Activated naive CD8-positive, alpha-beta T cell treated with anti-CD3 and anti-CD28 coated beads, Interleukin-2, amount 50 U/mL, for 24 hours (primary cell): ENCODE data around the gene TPP2.

Experiments
- ATAC-seq: fragments of 150-1000 bp; cut with Tn5 transposase; one replicate; pipeline ENCODE4 v1.10.0; 2021
- DNase-seq: peaks from one replicate; pipeline ENCODE4 v3.0.0; 2021
- H3K27ac Mint-ChIP-seq: one replicate; pipeline ENCODE4 v1.8.0; 2021; ENCODE audit warnings: mild to moderate bottlenecking, mixed read lengths
- H3K27me3 Mint-ChIP-seq: one replicate; pipeline ENCODE4 v1.8.0; 2021; ENCODE audit warnings: mixed read lengths
- H3K36me3 Mint-ChIP-seq: one replicate; pipeline ENCODE4 v1.8.0; 2021; ENCODE audit warnings: low read depth, mixed read lengths
- H3K4me1 Mint-ChIP-seq: one replicate; pipeline ENCODE4 v1.8.0; 2021; ENCODE audit warnings: mixed read lengths
- H3K4me3 Mint-ChIP-seq: one replicate; pipeline ENCODE4 v1.8.0; 2021; ENCODE audit warnings: mild to moderate bottlenecking, moderate library complexity, mixed read lengths
- H3K9me3 Mint-ChIP-seq: one replicate; pipeline ENCODE4 v1.8.0; 2021; ENCODE audit warnings: mixed read lengths

The TPP2 gene

DNA sequence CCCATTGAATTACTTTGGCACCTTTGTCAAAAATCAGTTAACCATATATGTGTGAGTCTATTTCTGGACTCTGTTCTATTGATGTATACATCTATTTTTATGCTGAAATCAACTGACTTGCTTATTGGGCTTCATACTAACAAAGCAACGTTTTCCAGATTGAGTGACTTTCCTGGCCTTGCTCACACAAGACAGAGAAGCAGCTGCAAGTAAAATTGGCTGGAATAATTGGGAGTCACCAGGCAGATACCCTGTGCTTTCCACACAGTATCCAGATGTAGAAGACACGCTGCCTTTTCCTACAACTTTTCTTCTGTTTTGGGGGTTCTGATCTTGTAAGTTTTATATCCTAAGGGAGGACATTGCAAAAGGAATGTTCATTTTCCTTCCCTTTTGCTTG is 86.9 kb downstream of the TPP2 start:
- ATAC-seq, result no peak
- H3K4me3 Mint-ChIP-seq, result no peak overlapping the region
- DNase-seq, result no peak
- peaks cover 6% of the 10 kb centered on the region for H3K9me3 Mint-ChIP-seq
- no peak overlapping the region for H3K27ac Mint-ChIP-seq
- H3K36me3 Mint-ChIP-seq, result peaks cover 11% of the 10 kb centered on the region
- H3K4me1 Mint-ChIP-seq, result peaks cover 29% of the 10 kb centered on the region
- H3K27me3 Mint-ChIP-seq, result no peaks in the 10 kb centered on the region

- H3K27ac Mint-ChIP-seq, result no peak overlapping the region
- ATAC-seq (no peak), DNase-seq (no peak)
- no peaks in the 10 kb centered on the region for H3K36me3 Mint-ChIP-seq
- H3K27me3 Mint-ChIP-seq, result peaks cover 5% of the 10 kb centered on the region
- no peak overlapping the region for H3K4me3 Mint-ChIP-seq
- peaks cover 20% of the 10 kb centered on the region for H3K4me1 Mint-ChIP-seq
- peaks cover 6% of the 10 kb centered on the region for H3K9me3 Mint-ChIP-seq
These were observed 89.2 kb downstream of the TPP2 start for GRCh38 chr13:102686024-102686423.

- H3K9me3 Mint-ChIP-seq, result no peaks in the 10 kb centered on the region
- DNase-seq (no peak), ATAC-seq (no peak)
- no peaks in the 10 kb centered on the region for H3K36me3 Mint-ChIP-seq
- peaks cover 15% of the 10 kb centered on the region for H3K4me1 Mint-ChIP-seq
- peaks cover 7% of the 10 kb centered on the region for H3K27me3 Mint-ChIP-seq
- no peak overlapping the region for H3K27ac Mint-ChIP-seq
- H3K4me3 Mint-ChIP-seq, result no peak overlapping the region
These were observed 90.7 kb downstream of the TPP2 start for GRCh38 chr13:102687520-102687919.

DNA sequence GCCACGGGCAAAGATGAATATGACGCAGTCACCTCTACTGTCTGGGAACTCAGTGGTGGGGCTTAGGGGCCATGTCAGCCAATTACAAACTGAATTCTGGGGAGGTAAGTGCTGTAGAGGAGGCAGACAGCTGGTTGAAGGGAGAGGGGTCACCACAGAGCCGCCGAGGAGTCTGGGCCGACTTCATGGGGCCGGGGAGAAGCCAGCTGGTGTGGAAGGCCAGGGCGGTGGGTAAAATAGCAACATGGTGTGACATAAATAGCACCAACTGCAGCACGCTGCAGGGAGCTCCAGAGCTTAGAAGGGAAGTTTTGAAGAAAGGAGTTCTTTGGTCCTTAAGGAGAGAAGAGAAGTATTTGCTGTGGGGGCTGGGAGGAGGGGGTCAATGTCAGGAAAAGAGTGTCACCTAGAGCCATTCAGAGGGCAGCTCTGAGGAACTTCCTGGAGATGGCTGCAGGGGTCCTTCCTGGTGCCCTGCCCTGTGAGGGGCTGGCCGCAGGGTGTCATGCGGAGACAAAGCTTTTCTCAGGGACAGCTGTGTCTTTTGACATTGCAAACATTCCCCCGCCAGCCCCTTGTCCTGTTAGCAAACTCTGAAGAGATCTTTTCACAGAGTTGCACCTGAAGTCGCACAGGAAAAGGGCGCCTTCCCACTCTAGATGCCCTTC is 91.7 kb downstream of the TPP2 start:
- ATAC-seq (no peak), DNase-seq (no peak)
- Mint-ChIP-seq H3K36me3 (no peaks in the 10 kb centered on the region), H3K27me3 (peaks cover 7% of the 10 kb centered on the region), H3K27ac (no peak overlapping the region), H3K4me3 (no peak overlapping the region), H3K9me3 (no peaks in the 10 kb centered on the region), H3K4me1 (peaks cover 14% of the 10 kb centered on the region)

- no peak for DNase-seq
- Mint-ChIP-seq H3K27me3 (peaks cover 10% of the 10 kb centered on the region), H3K4me3 (no peak overlapping the region), H3K36me3 (no peaks in the 10 kb centered on the region), H3K9me3 (no peaks in the 10 kb centered on the region), H3K4me1 (peaks cover 10% of the 10 kb centered on the region), H3K27ac (no peak overlapping the region)
- no peak for ATAC-seq
These were observed 94.1 kb downstream of the TPP2 start for GRCh38 chr13:102690883-102691282.

DNA sequence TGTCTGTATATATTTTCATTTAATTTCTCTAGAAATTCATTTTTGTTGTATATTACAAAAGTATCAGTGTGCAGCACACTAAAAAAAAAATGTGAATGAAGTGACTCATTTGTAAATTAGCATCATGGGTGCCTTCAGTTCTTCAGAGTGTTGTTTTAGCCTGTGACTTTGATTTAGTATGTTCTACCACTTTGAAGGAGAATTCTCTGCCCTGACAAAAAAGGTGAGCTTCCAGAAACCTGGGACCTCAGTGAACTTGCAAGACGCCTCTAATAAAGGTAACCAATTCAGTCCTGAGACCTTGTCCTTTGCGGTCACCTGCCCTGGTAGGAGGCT is 95.7 kb downstream of the TPP2 start:
- ATAC-seq, result no peak
- Mint-ChIP-seq H3K27ac (no peak overlapping the region), H3K4me1 (peaks cover under 1% of the 10 kb centered on the region), H3K36me3 (no peaks in the 10 kb centered on the region), H3K27me3 (peaks cover 12% of the 10 kb centered on the region), H3K9me3 (no peaks in the 10 kb centered on the region), H3K4me3 (no peak overlapping the region)
- no peak for DNase-seq

GRCh38 chr13:102693250-102693649 is 96.5 kb downstream of the TPP2 start:
- Mint-ChIP-seq H3K27me3 (peaks cover 12% of the 10 kb centered on the region), H3K9me3 (no peaks in the 10 kb centered on the region), H3K36me3 (no peaks in the 10 kb centered on the region), H3K4me3 (no peak overlapping the region), H3K27ac (no peak overlapping the region), H3K4me1 (no peaks in the 10 kb centered on the region)
- ATAC-seq, result no peak
- no peak for DNase-seq

DNA sequence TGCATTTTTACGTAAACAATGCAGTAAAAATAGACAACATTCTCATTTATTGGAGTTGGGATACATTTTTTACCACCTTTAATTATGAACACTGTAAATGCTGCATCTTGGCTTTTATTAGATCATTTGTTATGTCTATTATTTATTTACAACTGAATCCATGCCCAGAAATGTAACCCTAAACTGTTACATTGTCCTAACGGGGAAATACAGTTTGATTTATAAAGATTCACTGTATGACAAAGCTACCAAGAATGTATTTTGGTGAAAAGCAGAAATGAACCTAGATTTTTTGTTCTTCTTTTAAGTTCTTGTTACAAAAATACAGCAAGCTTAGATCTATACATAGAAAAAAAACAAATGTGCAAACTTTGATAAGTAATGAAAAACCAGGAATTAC is 97.0 kb downstream of the TPP2 start:
- H3K27me3 Mint-ChIP-seq, result peaks cover 12% of the 10 kb centered on the region
- ATAC-seq (no peak), DNase-seq (no peak)
- H3K9me3 Mint-ChIP-seq, result no peaks in the 10 kb centered on the region
- no peaks in the 10 kb centered on the region for H3K4me1 Mint-ChIP-seq
- no peak overlapping the region for H3K4me3 Mint-ChIP-seq
- H3K36me3 Mint-ChIP-seq, result no peaks in the 10 kb centered on the region
- no peak overlapping the region for H3K27ac Mint-ChIP-seq

- H3K4me3 Mint-ChIP-seq, result no peak within 1 kb of the TSS
These were observed 98.2 kb downstream of the TPP2 start, which contains the start of gene METTL21C for GRCh38 chr13:102694937-102695336. METTL21C (minus strand) TSS chr13:102695044; CDS start chr13:102694498, 546 bp downstream.

DNA sequence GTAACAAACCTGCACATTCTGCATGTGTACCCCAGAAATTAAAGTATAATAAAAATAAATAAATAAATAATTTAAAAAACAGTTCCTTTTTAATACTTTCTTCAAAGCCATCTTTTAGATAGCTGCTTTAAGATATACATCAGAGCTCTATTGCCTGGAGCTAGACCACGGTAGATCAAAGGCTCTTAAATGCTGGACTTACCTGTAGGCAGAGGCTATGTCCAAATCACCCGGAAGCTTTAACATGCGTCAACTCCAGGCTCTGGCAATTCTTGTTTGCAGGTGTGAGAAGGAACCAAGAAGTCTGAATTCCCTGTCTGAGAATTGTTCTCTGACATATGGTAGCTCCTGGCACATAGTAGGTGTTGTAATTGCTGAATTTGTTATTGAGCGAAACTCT is 99.7 kb downstream of the TPP2 start:
- Mint-ChIP-seq H3K36me3 (no peaks in the 10 kb centered on the region), H3K27ac (no peak overlapping the region), H3K27me3 (peaks cover 7% of the 10 kb centered on the region), H3K9me3 (no peaks in the 10 kb centered on the region), H3K4me1 (no peaks in the 10 kb centered on the region), H3K4me3 (no peak overlapping the region)
- no peak for ATAC-seq
- DNase-seq, result no peak

More at GRCh38 chr13:102694937-102695336, 98.2 kb downstream of the TPP2 start, which contains the start of gene METTL21C:
- no peak for DNase-seq
- Mint-ChIP-seq H3K27me3 (peaks cover 11% of the 10 kb centered on the region), H3K36me3 (no peaks in the 10 kb centered on the region), H3K27ac (no peak within 1 kb of the TSS), H3K9me3 (no peaks in the 10 kb centered on the region), H3K4me1 (no peaks in the 10 kb centered on the region)
- no peak for ATAC-seq

DNA sequence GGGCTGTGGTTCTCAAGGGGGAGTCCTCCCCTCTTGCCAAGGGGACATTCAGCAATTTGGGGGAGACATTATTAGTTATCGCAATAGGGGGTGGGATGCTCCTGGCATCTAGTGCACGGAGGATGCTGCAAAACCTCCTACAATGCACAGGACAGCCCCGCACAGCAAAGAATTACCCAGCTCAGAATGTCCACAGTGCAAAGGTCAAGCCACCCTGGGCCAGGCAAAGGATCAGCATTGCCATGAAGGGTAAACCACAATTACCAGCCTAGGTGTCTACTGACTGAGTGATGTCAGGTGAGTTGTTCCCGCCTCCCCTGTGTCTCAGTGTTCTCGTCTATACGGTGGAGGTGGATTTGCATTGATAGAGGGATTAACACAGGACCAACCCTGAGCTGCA is 100.5 kb downstream of the TPP2 start:
- peaks cover 5% of the 10 kb centered on the region for H3K27me3 Mint-ChIP-seq
- ATAC-seq, result peak; percentile 30
- no peaks in the 10 kb centered on the region for H3K4me1 Mint-ChIP-seq
- no peaks in the 10 kb centered on the region for H3K9me3 Mint-ChIP-seq
- H3K27ac Mint-ChIP-seq, result no peak overlapping the region
- no peaks in the 10 kb centered on the region for H3K36me3 Mint-ChIP-seq
- no peak overlapping the region for H3K4me3 Mint-ChIP-seq
- DNase-seq, result no peak

- no peak overlapping the region for H3K27ac Mint-ChIP-seq
- no peaks in the 10 kb centered on the region for H3K4me1 Mint-ChIP-seq
- DNase-seq (no peak), ATAC-seq (no peak)
- no peaks in the 10 kb centered on the region for H3K9me3 Mint-ChIP-seq
- no peak overlapping the region for H3K4me3 Mint-ChIP-seq
- H3K36me3 Mint-ChIP-seq, result no peaks in the 10 kb centered on the region
- H3K27me3 Mint-ChIP-seq, result peaks cover 5% of the 10 kb centered on the region
These were observed 101.3 kb downstream of the TPP2 start for GRCh38 chr13:102697929-102698648.

- no peak for DNase-seq
- ATAC-seq, result no peak
- no peak overlapping the region for H3K4me3 Mint-ChIP-seq
- no peaks in the 10 kb centered on the region for H3K9me3 Mint-ChIP-seq
- peaks cover 5% of the 10 kb centered on the region for H3K27me3 Mint-ChIP-seq
- H3K27ac Mint-ChIP-seq, result no peak overlapping the region
- no peaks in the 10 kb centered on the region for H3K4me1 Mint-ChIP-seq
- H3K36me3 Mint-ChIP-seq, result no peaks in the 10 kb centered on the region
These were observed 101.8 kb downstream of the TPP2 start for GRCh38 chr13:102698649-102698980.

- ATAC-seq (peak; percentile 74), DNase-seq (no peak)
- no peaks in the 10 kb centered on the region for H3K9me3 Mint-ChIP-seq
- no peaks in the 10 kb centered on the region for H3K36me3 Mint-ChIP-seq
- no peak overlapping the region for H3K27ac Mint-ChIP-seq
- H3K4me1 Mint-ChIP-seq, result no peaks in the 10 kb centered on the region
- peaks cover 5% of the 10 kb centered on the region for H3K27me3 Mint-ChIP-seq
- no peak overlapping the region for H3K4me3 Mint-ChIP-seq
These were observed 102.7 kb downstream of the TPP2 start for GRCh38 chr13:102699504-102699903.

DNA sequence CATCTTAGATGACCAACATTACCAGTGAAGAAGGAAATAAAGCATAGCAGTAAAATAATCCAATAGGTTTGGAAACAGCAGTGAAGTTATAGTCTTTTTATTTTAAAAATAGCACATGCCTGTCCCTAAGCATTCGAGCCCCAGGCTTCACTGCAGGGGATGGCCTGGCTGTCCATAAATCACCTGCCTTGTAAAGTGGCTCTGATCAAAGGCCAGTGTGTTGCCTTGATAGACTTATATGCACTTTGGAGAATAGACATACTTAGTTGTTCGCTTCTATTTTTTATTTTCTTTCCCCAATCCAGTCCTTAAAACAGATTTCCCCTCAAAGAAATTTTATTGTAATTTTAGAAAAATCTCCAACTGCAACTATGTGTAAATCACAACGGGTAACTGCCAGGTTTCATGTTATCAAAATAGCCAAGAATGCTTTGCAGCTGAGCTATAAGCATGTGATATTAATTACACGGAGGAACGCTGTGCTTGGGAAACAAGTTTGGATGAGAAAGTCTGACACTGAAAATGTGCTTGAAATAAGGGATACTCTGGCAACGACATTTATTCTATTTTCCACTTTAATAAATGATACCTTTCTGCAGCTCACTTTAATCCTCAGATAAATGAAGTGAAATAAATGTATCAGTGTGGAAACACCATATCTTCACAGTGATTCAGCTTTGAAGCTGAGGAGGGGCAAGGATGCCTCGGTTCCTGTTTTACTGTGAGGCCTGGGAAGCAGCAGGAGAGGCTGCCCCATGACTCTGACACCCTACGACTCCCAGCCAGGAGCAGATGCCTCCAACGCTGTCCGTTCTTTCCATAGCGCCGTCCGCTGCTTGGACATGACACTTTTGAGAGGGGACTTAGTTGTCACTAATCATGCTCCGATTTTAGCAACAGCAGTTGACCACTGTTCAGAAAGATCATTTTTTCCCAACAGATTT is 103.6 kb downstream of the TPP2 start:
- ATAC-seq (no peak), DNase-seq (no peak)
- Mint-ChIP-seq H3K9me3 (no peaks in the 10 kb centered on the region), H3K4me1 (no peaks in the 10 kb centered on the region), H3K4me3 (no peak overlapping the region), H3K27me3 (peaks cover 5% of the 10 kb centered on the region), H3K27ac (no peak overlapping the region), H3K36me3 (no peaks in the 10 kb centered on the region)
